Epidermal melanocyte (primary cell): ENCODE measurements around the gene WDR20.
"Not testable (repeated sequence)": the region's sequence is repeated elsewhere in the genome, so short reads cannot be mapped to it uniquely, and the experiment has no call there.

ENCODE experiments used
- DNase-seq: peaks from one replicate; pipeline ENCODE4 v3.0.0; 2011; ENCODE audit warnings: low spot score; ENCODE audit not compliant: insufficient read length

WDR20 gene

GRCh38 chr14:102171173-102172020 is 31.7 kb downstream of the WDR20 start:
- no peak for DNase-seq

GRCh38 chr14:102172021-102172272 is 32.2 kb downstream of the WDR20 start:
- not testable (repeated sequence) for DNase-seq

DNA sequence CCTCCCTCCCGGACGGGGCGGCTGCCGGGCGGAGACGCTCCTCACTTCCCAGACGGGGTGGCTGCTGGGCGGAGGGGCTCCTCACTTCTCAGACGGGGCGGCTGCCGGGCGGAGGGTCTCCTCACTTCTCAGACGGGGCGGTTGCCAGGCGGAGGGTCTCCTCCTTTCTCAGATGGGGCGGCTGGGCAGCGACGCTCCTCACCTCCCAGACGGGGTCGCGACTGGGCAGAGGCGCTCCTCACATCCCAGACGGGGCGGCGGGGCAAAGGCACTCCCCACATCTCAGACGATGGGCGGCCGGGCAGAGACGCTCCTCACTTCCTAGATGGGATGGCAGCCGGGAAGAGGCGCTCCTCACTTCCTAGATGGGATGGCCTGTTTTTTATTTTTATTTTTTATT is 33.0 kb downstream of the WDR20 start:
- not testable (repeated sequence) for DNase-seq

GRCh38 chr14:102177161-102177560 is 37.5 kb downstream of the WDR20 start:
- DNase-seq, result no peak

DNA sequence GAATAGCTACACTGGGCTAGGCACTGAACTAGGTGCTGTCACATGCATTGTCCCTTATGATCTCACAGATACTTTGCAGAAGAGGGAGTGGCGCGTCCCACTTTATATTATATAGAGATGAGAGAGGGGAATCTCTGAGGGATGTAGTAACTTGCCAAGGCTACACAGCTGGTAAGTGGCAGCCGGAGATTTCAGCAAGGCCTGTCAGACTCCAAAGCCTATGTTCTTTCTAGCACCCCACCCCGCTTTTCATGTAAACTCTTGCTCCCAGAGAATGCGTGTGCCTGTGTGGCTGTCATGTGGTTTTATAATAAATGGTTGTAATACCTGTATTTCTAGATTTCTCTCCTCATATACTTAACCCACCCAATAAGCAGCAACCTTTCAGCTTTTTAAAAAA is 39.1 kb downstream of the WDR20 start:
- DNase-seq, result no peak

GRCh38 chr14:102180248-102180998 is 40.7 kb downstream of the WDR20 start:
- DNase-seq, result no peak

DNA sequence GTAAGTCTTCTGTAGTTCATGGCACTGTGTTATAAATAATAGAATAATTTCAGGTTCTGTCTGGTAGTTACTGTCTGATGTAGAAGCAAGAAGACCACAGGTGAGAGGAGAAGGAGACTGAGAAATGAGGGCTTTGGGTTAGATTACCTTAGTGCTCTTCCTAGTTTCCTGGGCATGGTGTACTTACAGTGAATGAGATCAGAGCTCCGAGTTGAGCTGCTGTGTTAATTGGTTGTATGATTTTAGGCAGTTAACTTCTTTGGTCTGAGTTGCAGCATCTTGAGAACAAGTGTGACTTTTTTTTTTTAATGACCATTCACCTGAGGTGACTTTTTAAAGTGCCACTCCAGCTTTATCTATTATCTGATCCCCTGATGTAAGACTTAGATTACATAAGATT is 41.5 kb downstream of the WDR20 start:
- DNase-seq, result no peak

DNA sequence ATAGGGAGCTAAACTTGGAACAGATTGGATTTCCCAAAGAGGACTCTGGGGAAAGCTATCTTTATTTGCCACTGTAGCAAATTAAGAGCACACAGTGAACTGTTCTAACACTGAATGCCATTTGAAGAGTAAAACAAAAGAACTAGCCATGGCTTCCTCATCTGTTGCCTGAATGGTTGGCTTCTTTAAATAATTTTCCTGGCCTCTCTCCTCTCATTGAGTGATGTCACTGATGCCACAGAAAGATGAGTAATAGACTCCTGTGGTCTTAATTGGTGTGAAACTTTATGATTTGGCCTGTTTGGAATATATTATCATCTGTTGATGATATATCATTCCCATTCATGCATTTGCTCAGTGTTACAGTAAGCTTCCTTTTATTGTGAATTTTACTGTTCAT is 42.5 kb downstream of the WDR20 start:
- no peak for DNase-seq

DNA sequence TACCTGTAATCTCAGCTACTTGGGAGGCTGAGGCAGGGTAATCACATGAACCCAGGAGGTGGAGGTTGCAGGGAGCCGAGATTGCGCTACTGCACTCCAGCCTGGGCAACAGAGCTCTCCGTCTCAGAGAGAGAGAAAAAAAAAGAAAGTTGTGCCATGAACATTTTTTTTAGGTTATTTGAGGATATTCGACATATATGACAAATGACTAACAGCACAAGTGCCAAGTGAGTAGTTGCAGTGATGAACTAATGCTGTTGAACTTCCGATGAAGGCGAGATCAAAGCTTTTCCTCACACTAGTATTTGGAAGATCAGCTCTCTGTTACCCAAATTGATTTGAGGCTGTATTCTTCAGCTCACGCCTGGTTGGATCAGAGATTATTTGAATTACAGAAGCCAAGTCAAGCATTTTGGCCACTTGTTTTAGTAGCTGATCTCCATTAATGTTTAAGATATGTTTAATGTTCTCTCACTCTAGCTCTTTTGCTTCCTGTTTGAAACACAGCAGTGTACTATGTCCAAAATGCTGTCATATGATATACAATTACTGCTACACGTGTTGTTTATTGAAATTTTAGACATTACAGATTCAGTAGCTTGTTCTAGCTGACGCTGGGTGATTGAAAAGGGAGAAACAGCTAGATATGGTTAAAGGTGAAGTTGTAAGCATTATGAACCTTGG is 43.4 kb downstream of the WDR20 start:
- DNase-seq, result no peak

- DNase-seq, result no peak
These were observed 44.2 kb downstream of the WDR20 start for GRCh38 chr14:102183886-102184285.

GRCh38 chr14:102184316-102185035 is 44.8 kb downstream of the WDR20 start:
- no peak for DNase-seq

DNA sequence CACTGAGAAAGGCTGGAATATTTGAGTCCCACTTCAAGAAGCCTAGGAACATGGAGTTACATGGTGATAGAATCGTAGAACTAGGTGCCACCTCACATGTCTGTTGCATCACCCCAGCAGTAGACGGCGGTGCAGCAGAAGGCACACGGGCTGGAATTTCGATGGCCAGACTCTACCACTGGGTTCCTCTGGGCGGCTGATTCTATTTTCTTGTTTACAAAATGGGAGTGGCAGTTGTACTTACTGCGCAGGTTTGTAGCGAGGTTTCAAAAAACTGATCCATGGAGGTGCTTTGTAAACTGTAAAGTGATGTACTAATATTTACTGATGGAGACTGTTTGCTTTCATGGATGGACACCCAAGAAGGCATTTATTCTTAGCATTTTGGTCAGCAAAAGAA is 45.7 kb downstream of the WDR20 start:
- DNase-seq, result no peak

DNA sequence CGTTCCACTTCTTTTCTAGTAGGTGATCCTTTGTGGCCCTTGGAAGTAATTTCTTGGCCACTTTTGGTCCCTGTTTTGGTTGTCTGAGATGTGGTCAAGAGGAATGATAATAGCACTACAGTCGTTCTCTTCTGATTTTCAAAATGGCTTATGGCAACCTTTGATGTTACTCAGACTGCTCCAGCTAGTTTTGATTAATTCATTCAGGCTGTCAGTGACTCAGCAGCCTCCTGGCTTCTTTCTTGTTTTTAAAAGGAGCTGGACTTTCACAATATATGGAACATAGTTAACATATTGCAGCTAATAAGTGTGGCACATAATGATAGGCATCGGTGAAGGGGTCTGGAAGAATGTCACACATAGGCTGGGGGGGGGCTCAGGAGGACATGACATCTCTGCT is 47.3 kb downstream of the WDR20 start:
- DNase-seq, result no peak

DNA sequence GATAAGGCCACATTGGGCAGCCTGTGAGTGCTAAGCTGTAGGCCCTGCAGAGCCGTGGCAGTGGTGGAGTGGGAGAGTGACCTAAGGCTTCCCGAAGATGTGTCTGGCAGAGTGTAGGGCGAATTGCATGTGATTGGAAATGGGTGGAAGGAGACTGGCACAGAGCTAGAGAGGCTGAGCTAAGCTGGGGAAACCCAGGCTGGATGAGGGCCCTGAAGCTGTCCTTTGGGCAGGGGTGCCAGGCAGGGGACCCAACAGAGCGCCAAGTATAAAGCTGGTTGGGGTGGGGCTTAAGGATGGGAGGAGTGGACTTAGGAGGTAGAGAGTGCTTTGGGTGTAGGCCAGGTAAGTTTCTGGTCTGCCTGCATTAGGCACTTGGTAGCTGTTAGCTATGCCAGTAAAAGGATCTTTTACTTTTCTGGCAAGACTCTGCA is 47.9 kb downstream of the WDR20 start:
- DNase-seq, result no peak

DNA sequence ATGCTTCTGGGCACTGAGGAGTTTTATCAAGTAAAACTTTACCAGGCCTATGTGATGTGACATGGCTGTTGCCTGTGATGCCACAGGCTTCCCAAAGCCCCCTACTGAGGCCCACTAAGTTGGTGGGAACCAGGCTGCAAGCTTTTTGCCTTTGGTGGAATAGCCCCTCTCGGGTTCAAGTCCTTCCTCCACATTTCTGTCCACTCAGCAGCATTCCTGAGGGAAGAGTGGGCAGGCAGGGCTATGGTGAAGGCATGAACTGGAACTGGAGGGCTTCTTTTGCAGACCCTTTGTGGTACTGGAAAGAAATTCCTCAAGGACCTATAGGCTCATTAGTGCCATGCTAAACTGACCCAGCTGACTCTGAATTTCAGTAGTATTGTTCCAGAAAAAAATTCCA is 48.5 kb downstream of the WDR20 start:
- DNase-seq, result no peak

DNA sequence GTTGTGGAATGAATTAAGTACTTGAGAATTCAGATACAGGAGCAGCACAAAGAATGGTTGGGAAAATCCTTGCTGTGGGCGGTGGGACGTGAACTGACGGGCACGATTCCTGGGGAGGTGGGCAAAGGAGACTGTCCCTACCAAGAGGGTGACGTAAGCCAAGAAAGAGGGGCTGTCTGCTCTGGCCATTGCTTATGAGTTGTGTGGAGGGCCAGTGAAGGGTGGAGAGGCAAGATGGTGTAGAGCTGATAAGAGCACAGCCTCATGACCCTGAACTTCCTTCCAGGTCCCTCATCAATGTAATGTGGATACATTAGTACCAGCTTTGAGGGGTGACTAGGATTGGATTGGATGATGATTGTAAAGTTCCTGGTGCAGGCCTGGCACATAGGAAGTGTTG is 50.2 kb downstream of the WDR20 start:
- DNase-seq, result no peak

- no peak for DNase-seq
These were observed 53.3 kb downstream of the WDR20 start for GRCh38 chr14:102192840-102193502.

GRCh38 chr14:102194856-102195255 is 55.2 kb downstream of the WDR20 start:
- peak; percentile 11 for DNase-seq

GRCh38 chr14:102195446-102195845 is 55.7 kb downstream of the WDR20 start:
- DNase-seq, result no peak

DNA sequence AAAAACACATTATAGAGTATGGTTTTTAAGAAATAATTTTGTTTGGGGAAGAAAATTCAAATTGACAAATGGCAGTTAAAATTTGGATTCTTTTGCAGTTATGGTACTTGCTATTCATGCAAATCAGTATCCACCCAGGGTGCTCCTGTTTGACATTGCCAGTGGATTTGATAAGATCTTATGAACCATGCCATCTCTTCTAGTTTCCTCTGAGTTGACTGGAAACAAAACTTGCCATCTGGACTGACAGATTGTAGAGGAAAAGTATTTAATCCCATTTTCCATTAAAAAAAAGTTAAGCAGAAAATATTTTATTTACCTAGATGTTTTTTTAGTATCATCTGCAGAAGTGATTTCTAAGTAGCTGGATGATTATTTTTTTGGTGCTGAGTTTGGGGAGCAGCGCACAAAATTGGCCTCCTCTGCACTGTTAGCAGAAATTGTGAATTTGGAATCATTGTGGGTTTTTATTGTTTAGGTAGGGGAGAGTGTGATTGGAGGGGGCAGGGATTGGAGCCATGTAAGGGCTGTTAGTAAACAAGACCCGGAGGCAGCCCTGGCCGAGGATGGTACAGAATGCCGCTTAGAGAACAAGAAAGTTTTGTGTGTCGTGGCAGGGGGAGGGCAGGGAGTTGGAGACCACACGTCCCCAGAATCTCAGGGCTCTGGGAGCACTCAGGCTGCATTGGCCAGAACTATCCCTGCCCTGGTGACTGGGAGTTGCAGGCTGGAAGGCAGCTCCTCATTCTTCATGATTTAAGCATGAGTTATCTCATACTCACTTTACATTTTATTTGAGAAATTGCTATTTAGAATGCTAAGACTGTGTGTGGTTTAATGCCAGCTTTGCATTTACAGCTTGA is 56.6 kb downstream of the WDR20 start:
- DNase-seq, result peak; percentile 53
